Adrenal gland (tissue), 5 donors: ENCODE measurements around the gene MRFAP1.

Experiments used
- CTCF ChIP-seq, 6 experiments: fragments of 450-650 bp in 4 of 6; fragments of 200-600 bp in 2 of 6; sonication (generic) in 1 of 6; IDR thresholded peaks; 1 replicate in 5 of 6; 2 replicates in 1 of 6; pipeline versions ENCODE4 v1.5.1 to v1.8.0; 2016 to 2021; ENCODE audit warnings: antibody characterized with exemption in 6 of 6, mild to moderate bottlenecking in 2 of 6, moderate library complexity in 1 of 6
- POLR2A ChIP-seq, 2 donors: fragments of 450-650 bp; IDR thresholded peaks; one replicate each; pipeline ENCODE4 v1.6.1; 2017; ENCODE audit warnings: antibody characterized with exemption in 2 of 2, mild to moderate bottlenecking in 2 of 2, moderate library complexity in 1 of 2
- donor health status: DM: no; HTN: no; CAD: no.

GRCh38 chr4:6592804-6593563 lies 47.5 kb upstream of the MRFAP1 start:
- TF ChIP-seq CTCF (IDR thresholded peaks at IDR 0.05) (no peak), POLR2A (IDR thresholded peaks at IDR 0.05) (no peak)
